ENCODE data around the gene SFMBT2.
"Not testable (repeated sequence)": the region's sequence is repeated elsewhere in the genome, so short reads cannot be mapped to it uniquely, and the experiment has no call there.

The SFMBT2 gene

GRCh38 chr10:7209458-7209857 is 201.4 kb downstream of the SFMBT2 start:
- FAIRE-seq = no peak

DNA sequence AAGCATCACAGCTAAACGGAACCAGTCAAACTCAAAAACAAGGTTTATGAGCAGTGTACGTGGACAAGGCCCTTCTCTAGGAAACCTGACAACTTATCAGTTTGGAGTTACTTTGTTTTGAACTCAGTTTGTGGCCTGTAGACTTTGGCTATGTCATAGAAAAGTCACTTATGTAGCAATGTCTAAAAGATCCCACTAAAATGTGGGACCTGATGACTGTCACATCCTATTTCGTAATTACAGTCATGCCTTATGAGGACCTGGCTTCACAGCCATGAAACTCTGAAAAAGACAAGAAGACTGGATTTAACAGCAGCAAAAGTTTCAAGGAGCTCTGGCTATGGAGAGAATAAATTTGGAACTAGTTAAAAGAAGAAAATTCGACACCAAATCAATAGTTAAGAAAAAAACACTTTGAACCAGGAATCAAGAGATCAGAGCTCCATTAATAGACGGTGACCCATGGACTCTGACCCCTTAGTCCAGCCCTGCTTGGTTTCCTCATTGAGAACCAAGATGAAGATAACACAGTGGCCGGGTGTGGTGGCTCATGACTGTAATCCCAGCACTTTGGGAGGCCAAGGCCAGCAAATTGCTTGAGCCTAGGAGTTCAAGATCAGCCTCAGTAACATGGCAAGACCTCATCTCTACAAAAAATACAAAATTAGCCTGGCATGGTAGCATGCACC is 204.3 kb downstream of the SFMBT2 start:
- FAIRE-seq = no peak

DNA sequence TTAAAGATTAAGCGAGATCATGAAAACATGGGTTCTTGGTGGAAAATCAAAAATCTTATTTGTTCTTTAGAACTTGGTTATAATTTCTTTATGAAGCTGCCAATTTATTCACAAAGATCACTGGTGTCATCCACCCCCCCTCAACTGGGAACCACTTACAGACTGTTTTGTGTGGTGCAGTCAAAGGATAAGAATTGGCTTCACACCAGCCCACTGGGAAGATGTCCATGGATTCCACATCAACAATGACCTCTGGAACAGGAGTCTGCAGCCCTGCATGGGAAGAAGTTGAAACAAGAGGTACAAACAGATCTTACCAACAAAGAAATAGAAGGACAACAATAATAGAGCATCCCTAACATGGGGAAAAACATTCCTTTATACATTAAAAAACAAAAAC is 205.2 kb downstream of the SFMBT2 start:
- no peak for FAIRE-seq

DNA sequence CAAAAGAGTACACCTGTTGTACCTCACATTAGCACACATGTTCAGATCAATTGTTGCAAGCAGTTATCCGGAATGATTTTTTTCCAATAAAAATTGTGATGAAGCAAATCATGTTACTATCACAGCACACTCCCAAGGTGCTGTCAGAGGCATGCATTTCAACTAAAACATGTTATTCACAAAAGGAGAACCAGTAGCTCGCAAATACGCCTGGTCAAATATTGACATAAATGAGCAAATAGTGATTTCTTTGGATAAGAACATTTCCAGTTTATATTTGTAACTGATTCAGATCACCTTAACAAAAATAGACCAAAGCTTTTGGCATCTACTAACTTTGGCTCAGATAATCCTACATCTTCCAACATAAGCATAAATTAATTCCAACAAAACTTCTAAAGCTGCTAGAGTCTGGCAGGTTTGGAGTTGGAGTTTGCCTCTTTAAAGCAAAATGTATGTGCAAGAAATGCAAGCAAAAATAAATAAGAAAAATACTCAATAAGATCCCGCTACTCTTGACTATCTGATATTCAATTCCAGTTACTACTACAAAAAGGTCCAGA is 208.0 kb downstream of the SFMBT2 start:
- FAIRE-seq = no peak

GRCh38 chr10:7199152-7199760 is 211.6 kb downstream of the SFMBT2 start:
- FAIRE-seq = no peak

- FAIRE-seq = no peak
These were observed 214.6 kb downstream of the SFMBT2 start for GRCh38 chr10:7196284-7196683.

DNA sequence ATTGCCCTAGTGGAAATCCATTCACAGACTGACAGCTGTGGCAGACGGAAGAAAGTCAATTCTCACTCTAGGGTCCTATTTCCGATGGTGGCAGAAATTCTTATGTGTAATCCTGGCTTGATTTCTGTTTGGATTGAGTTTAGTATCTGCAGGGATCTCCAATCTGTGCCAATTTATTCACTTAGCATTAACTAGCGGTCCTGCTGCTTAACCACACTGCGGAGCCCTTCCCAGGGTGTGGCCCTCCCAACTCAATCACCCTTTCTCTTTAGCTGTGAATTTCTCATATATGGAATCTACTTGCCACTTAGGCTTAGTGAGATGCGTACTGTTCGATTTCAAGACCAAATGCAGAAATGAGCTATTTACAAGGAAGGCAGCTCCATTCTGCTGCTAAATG is 215.7 kb downstream of the SFMBT2 start:
- no peak for FAIRE-seq

- no peak for FAIRE-seq
These were observed 216.3 kb downstream of the SFMBT2 start for GRCh38 chr10:7194571-7194970.

DNA sequence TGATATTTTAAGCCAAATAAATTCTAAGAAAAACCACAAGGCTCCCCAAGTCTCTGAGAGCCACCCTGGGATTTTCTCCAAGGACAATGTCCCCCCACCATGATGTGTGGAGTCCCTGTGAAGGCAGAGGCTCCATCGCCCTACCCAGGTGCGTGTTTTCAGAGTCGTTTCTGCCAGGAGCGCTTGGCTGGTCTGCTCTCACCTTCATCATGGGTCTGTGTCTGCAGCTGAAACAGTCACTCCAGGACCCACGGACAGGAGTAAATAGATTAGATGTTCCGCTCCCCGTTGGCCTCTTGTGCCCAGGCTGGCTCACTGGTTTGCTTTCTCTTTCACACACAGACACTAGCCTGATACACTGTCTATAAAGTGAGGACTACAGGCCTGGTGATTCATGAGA is 217.5 kb downstream of the SFMBT2 start:
- FAIRE-seq = no peak

DNA sequence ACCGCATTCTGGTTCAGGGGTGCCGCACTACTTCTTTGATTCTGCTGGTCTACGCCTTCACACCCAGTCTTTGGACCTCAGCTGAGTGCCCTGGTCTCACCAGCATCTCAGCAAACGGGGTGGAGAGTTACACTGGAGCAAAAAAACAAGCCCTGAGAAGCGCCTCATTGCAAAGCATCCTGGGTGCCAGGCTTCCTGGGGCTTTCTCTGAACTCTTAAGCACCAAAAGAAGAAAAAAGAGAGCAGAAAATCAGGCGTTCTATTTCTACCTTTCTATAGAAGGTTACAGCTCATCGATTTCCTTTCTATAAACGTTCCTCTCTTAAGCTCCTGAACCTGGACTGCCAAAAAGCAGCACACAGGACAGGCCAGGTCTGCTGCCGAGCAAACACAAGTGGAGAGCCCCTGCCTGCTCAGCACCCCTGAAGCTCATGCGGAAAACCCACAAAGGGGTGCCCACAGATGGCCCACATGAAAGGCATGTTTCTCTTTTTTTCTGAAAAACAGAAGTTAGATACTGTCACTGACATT is 217.9 kb downstream of the SFMBT2 start:
- FAIRE-seq = no peak

DNA sequence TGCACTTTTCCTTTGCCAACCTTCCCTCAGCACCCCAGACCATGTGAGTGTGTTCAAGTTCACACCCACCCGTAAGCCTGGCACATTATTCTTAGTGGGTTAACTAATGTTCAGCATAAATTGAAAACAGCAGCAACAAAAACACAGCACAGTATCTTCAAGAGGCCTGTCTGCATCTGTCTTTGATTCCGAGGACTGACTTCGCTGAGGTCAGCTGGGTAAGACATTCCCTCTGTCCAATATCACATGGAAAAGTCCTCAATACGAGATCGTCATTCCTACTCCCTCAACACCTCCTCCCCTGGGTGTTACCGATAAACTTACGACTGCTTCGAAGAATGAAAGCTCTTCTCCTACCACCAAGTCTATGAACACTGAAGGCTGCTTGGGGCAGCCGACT is 218.8 kb downstream of the SFMBT2 start:
- FAIRE-seq = no peak

DNA sequence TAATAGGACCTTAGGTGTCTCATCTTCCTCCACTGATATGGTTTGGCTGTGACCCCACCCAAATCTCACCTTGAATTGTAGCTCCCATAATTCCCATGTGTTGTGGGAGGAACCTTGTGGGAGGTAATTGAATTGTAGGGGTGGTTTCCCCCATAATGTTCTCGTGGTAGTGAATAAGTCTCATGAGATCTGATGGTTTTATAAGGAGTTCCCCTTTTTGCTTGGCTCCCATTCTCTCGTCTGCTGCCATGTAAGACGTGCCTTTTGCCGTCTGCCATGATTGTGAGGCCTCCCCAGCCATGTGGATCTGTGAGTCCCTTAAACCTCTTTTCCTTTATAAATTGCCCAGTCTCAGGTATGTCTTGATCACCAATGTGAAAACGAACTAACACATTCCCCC is 220.1 kb downstream of the SFMBT2 start:
- not testable (repeated sequence) for FAIRE-seq

GRCh38 chr10:7189909-7190308 is 220.9 kb downstream of the SFMBT2 start:
- FAIRE-seq = no peak

DNA sequence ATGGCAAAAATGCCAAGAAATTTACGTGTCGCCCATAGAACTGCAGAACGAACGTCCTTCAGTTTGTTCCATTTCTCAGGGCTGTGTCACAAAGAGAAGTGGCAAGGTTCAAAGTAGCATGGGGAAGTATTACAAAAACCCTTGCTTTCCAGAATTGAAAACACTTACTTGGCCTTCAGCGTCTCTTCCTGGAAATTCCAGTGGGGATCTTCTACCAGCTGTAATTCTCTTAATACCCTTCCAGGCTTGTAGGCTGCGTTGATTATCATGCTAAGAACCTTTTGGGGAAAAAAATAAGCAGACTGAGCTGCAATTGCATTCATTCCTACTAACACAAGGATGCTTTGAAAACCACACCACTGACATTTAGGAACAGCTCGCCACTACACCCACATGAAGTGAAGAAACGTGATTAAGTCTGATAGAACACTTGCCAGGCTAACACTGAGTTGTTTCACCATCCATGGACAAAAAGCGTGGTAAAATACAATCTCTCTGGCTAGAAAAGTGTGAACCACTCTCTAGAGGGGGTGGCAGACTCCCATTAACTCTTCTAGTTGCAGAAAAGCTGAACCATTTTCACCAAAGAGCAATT is 222.3 kb downstream of the SFMBT2 start:
- FAIRE-seq = no peak

DNA sequence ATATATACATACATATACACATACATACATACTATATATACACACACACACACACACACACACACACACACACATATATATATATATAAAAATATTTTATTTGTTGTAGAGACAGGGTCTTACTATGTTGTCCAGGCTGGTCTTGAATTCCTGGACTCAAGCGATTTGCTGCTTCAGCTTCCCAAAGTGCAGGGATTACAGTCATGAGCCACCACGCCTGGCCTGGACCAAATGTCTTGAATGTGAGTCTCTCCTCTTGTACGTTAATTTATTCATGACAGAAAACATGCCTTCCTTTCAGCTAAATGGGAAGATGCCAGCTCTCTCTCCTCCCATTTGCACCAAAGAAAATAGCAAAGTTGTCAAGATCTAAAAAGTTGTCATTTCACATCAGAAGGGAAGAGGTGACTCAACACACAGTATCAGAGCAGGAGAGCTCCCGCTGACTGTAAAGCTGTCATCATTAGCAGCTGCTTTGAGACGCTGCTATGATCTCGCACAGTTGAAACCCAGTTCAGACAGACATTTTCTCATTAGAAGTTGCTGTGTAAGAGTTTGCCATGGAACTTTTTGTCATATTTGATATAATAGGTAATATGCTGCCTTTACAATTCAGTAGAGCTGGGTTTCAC is 224.3 kb downstream of the SFMBT2 start:
- FAIRE-seq = no peak

- FAIRE-seq = no peak
These were observed 225.5 kb downstream of the SFMBT2 start for GRCh38 chr10:7185367-7185690.

DNA sequence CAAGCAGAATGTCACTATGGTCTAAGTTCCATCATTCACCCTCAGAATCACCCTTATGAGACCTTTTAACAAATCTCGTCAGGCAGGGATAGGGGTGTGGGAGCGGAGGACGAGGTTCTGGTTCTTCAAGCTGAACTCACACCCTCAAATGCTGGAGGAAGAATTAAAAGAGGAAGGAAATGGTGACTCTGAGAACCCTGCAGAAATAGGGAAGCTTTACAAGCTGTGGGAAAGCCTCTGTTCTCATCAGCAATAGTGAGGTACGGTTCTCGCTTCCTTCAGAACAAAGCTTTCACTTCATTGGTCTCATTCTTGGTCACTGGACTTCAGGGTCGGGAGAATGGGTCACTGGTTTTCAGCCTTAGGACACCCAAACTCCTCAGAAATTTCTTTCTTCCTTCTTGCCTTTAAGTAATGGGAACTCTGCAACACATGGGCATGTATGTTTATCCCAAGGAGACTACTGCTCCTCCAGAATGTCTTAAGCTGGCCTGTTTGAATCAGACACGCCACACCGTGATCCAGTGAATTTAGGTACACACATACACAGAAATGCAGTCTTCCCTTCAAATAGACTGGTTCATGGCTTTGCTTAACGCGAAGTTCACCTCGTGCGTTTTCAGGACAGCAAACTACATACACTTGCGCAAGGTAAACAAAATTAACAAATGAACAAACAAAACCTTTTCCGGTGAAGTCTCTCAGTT is 226.0 kb downstream of the SFMBT2 start:
- FAIRE-seq = no peak

- FAIRE-seq = not testable (repeated sequence)
These were observed 226.7 kb downstream of the SFMBT2 start for GRCh38 chr10:7184116-7184515.

DNA sequence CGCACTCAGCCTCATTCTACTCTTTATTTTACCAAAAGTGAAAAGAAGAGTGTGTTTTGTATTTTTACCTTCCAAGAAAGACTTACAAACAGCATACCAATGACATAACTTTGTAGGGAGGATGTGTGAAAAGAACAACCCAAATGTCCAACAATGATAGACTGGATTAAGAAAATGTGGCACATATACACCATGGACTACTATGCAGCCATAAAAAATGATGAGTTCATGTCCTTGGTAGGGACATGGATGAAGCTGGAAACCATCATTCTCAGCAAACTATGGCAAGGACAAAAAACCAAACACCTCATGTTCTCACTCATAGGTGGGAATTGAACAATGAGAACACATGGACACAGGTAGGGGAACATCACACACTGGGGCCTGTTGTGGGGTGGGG is 228.5 kb downstream of the SFMBT2 start:
- not testable (repeated sequence) for FAIRE-seq

GRCh38 chr10:7181420-7181819 is 229.4 kb downstream of the SFMBT2 start:
- FAIRE-seq = no peak

DNA sequence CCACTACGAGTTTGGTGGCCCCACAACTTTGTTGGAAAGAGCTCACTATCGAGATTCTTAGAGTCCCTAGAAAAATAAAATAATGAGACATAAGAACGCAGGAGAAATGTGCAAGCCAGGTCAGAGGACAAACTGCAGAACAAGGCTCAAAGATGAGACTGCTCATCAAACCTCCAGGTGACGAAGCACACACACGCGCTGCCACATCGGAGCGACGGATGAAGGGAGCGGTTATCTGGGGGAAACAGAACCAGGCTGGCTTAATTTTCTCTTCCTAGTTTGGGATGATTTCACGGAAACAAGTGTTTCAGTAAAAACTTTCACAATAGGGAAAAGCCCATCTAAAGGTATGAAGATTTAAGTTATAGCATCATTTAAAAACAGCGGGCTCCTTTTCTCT is 231.3 kb downstream of the SFMBT2 start:
- FAIRE-seq = no peak

DNA sequence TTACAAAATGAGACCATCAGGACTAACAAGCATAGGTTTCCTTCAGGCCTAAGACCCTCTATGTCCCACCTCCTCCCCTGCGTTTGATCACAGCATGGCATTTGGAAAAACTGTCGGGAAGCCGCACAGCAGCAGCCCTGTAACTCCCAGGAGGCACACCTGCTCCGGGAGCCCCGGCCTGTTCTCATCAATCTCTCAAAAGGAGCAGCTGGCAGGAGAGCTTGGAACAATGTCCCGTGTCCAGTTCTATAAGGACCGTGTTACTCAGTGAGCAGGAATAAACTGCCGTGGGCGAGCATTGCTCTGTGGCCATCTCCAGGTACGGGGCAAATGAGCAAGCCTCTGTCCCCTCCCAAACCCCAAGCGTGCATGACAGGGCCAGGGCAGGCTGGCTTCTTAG is 236.9 kb downstream of the SFMBT2 start:
- FAIRE-seq = no peak

DNA sequence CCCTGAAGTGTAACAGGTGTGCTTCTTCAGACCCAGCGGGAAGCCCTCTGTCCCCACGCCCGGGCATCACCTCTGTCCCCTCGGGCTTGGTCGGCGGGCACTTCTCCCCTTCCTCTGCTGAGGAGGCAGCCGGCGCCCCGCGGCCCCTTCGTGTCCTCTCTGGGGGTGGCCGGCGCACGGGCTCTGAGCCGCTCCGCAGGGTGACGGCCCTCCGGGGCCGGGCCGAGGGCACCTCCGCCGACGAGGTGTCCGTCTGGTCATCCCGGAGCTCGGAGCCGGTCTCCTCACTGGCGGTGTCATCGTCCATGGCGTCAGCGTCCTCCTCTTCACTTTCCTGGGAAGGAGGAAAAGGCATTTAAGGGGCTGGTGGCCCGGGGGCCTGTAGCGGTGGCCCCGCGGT is 239.0 kb downstream of the SFMBT2 start:
- no peak for FAIRE-seq

Measured in endometrium (tissue), 2 donors.